HG02763 (cell line): ENCODE results near the gene WWOX.

Source experiments
- ATAC-seq: cut with Tn5 transposase; IDR thresholded peaks from one replicate; pipeline ENCODE4 v1.9.1; 2021; ENCODE audit warnings: mild to moderate bottlenecking, moderate library complexity; ENCODE audit not compliant: unreplicated experiment

WWOX gene

GRCh38 chr16:78189121-78189520 is 89.7 kb downstream of the WWOX start:
- ATAC-seq: no peak

GRCh38 chr16:78192734-78193488 is 93.5 kb downstream of the WWOX start:
- no peak for ATAC-seq

GRCh38 chr16:78194948-78195347 is 95.5 kb downstream of the WWOX start:
- ATAC-seq: no peak

GRCh38 chr16:78195797-78196196 is 96.3 kb downstream of the WWOX start:
- no peak for ATAC-seq

- no peak for ATAC-seq
These were observed 97.0 kb downstream of the WWOX start for GRCh38 chr16:78196502-78196901.

- no peak for ATAC-seq
These were observed 98.8 kb downstream of the WWOX start for GRCh38 chr16:78198288-78198687.

- ATAC-seq: no peak
These were observed 100.0 kb downstream of the WWOX start for GRCh38 chr16:78199325-78200022.

- ATAC-seq: no peak
These were observed 100.6 kb downstream of the WWOX start for GRCh38 chr16:78200023-78200389.

- ATAC-seq: no peak
These were observed 101.2 kb downstream of the WWOX start for GRCh38 chr16:78200623-78201096.

- ATAC-seq: no peak
These were observed 106.1 kb downstream of the WWOX start for GRCh38 chr16:78205506-78205905.

- ATAC-seq: no peak
These were observed 107.3 kb downstream of the WWOX start for GRCh38 chr16:78206623-78207223.

GRCh38 chr16:78209951-78210661 is 110.7 kb downstream of the WWOX start:
- no peak for ATAC-seq

GRCh38 chr16:78211020-78211599 is 111.7 kb downstream of the WWOX start:
- ATAC-seq: no peak

- ATAC-seq: no peak
These were observed 112.5 kb downstream of the WWOX start for GRCh38 chr16:78211946-78212345.

- no peak for ATAC-seq
These were observed 113.2 kb downstream of the WWOX start for GRCh38 chr16:78212674-78213073.

- ATAC-seq: no peak
These were observed 114.3 kb downstream of the WWOX start for GRCh38 chr16:78213751-78214150.

GRCh38 chr16:78215222-78215621 is 115.8 kb downstream of the WWOX start:
- no peak for ATAC-seq

- no peak for ATAC-seq
These were observed 116.8 kb downstream of the WWOX start for GRCh38 chr16:78216166-78216745.

GRCh38 chr16:78217276-78217675 is 117.8 kb downstream of the WWOX start:
- no peak for ATAC-seq

GRCh38 chr16:78218279-78218678 is 118.8 kb downstream of the WWOX start:
- ATAC-seq: no peak
